Calu3 (cell line): Measurements from ENCODE around the gene SH3PXD2B. TPM values are rescaled to one million over a fixed set of nuclear protein-coding genes. Genes with fewer than 3 reads are reported as not detected.
"Not testable (repeated sequence)": the region's sequence is repeated elsewhere in the genome, so short reads cannot be mapped to it uniquely, and the experiment has no call there.

Experiments
- BruUV-seq: library from RNA; stranded (reverse); fragments of 400-500 nt; replicated peaks from 2 replicates; lab custom pipeline; 2021; lab: Mats Ljungman, UMichigan
- CTCF ChIA-PET: fragments of 300-600 bp; sonication (Branson Sonifier 250); formaldehyde crosslinking; loops from one replicate; lab custom pipeline; 2022; ENCODE audit warnings: antibody characterized with exemption; lab: Charles Lee
- DNase-seq: peaks from one replicate; pipeline ENCODE4 v3.0.0; 2022
- H3K27ac Mint-ChIP-seq: one replicate; pipeline ENCODE4 v1.8.0; 2022; ENCODE audit warnings: mixed read lengths; ENCODE audit not compliant: unreplicated experiment
- H3K27me3 Mint-ChIP-seq: one replicate; pipeline ENCODE4 v1.8.0; 2022; ENCODE audit warnings: mixed read lengths; ENCODE audit not compliant: unreplicated experiment
- H3K36me3 Mint-ChIP-seq: one replicate; pipeline ENCODE4 v1.8.0; 2022; ENCODE audit warnings: mild to moderate bottlenecking, moderate library complexity, mixed read lengths; ENCODE audit not compliant: insufficient read depth, unreplicated experiment
- H3K4me1 Mint-ChIP-seq: one replicate; pipeline ENCODE4 v1.8.0; 2022; ENCODE audit warnings: mild to moderate bottlenecking, low read depth, mixed read lengths; ENCODE audit not compliant: unreplicated experiment
- H3K4me3 Mint-ChIP-seq: one replicate; pipeline ENCODE4 v1.8.0; 2022; ENCODE audit warnings: mild to moderate bottlenecking, low read depth, moderate library complexity, mixed read lengths; ENCODE audit not compliant: unreplicated experiment
- H3K9me3 Mint-ChIP-seq: one replicate; pipeline ENCODE4 v1.8.0; 2022; ENCODE audit warnings: low read depth, mixed read lengths; ENCODE audit not compliant: unreplicated experiment
- intact Hi-C: fragments of 100-400 bp; cut with micrococcal nuclease; formaldehyde crosslinking; loops from one replicate; pipeline ENCODE4 v1.10.0; 2022; ENCODE audit not compliant: unreplicated experiment
- total RNA-seq: library from RNA; stranded (reverse); gene quantifications from 2 replicates; pipeline ENCODE4 v1.2.3, GENCODE V29; 2022
- TF ChIP-seq, protein P1 (sequence below): fragments of 200-600 bp; IDR thresholded peaks from one replicate; pipeline ENCODE4 v1.8.0; 2022; ENCODE audit warnings: antibody characterized with exemption; ENCODE audit not compliant: unreplicated experiment

The SH3PXD2B gene
- total RNA-seq, 1 experiment from 2014 or later, result 25.6 TPM

DNA sequence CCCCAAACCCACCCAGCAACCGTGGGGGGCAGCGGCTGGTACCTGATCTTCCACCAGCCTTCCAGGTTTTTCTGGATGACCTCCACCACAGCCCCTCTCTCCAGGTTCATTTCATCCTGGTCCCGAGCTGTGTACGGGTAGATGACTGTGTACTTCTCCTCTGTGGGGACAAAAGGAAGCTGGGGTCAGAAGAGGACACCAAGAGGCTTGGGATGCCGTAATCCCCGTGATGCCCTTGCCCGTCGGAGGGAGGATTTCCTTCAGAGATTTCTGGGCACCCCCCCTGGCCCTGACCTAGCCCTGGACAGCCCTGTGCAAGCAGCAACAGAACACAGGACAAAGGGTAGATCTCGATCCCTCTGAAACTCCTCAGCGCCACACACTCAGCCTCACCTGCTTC, 100.5 kb downstream of the SH3PXD2B start:
- peaks cover 49% of the 10 kb centered on the region for H3K4me1 Mint-ChIP-seq
- H3K4me3 Mint-ChIP-seq, result no peak overlapping the region
- BruUV-seq, result no TSS peak
- CTCF ChIA-PET, result no interaction called here
- intact Hi-C loops, result no loop called here
- peaks cover 40% of the 10 kb centered on the region for H3K36me3 Mint-ChIP-seq
- H3K27me3 Mint-ChIP-seq, result no peaks in the 10 kb centered on the region
- TF ChIP-seq, protein P1, sequence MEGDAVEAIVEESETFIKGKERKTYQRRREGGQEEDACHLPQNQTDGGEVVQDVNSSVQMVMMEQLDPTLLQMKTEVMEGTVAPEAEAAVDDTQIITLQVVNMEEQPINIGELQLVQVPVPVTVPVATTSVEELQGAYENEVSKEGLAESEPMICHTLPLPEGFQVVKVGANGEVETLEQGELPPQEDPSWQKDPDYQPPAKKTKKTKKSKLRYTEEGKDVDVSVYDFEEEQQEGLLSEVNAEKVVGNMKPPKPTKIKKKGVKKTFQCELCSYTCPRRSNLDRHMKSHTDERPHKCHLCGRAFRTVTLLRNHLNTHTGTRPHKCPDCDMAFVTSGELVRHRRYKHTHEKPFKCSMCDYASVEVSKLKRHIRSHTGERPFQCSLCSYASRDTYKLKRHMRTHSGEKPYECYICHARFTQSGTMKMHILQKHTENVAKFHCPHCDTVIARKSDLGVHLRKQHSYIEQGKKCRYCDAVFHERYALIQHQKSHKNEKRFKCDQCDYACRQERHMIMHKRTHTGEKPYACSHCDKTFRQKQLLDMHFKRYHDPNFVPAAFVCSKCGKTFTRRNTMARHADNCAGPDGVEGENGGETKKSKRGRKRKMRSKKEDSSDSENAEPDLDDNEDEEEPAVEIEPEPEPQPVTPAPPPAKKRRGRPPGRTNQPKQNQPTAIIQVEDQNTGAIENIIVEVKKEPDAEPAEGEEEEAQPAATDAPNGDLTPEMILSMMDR, result no peak
- H3K9me3 Mint-ChIP-seq, result no peaks in the 10 kb centered on the region
- no peak overlapping the region for H3K27ac Mint-ChIP-seq
- DNase-seq, result no peak

DNA sequence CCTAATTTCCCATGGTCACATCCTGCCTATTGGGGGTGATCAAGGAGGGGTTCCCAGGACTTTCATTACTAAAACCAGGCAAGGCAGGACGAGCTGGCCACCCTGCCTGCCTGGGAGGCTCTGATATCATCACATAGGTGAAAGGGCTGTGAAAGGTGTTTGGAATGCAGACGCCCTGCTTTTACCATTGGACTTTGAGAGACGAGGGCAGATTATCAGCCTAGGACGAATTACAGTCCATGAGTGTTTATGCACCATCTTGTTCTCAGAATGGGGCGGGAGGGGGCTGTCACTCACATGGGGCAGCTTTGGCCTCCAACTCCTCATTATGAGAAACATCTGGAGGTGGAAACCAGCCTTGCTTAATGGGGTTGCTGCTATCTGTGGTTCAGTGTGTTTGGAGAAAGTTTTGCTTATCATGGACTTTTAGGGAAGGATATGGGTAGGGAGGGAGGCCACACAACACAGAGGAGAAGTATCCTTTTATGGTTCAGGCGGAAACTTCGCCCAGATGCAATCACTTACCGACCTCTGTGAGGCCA, 101.0 kb downstream of the SH3PXD2B start:
- Mint-ChIP-seq H3K27me3 (no peaks in the 10 kb centered on the region), H3K27ac (no peak overlapping the region), H3K36me3 (peaks cover 44% of the 10 kb centered on the region), H3K9me3 (no peaks in the 10 kb centered on the region), H3K4me1 (peaks cover 48% of the 10 kb centered on the region), H3K4me3 (no peak overlapping the region)
- intact Hi-C loops, result no loop called here
- TF ChIP-seq, protein P1, result no peak
- no peak for DNase-seq
- CTCF ChIA-PET, result no interaction called here
- no TSS peak for BruUV-seq

DNA sequence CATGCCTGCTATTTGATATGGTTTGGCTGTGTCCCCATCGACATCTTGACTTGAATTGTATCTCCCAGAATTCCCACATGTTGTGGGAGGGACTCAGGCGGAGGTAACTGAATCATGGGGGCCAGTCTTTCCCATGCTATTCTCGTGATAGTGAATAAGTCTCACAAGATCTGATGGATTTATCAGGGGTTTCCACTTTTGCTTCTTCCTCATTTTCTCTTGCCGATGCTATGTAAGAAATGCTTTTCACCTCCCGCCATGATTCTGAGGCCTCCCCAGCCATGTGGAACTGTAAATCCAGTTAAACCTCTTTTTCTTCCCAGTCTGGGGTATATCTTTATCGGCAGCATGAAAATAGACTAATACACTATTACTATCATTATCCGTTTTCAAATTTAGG, 101.8 kb downstream of the SH3PXD2B start:
- intact Hi-C loops, H3K27ac Mint-ChIP-seq, H3K27me3 Mint-ChIP-seq, CTCF ChIA-PET, BruUV-seq, H3K9me3 Mint-ChIP-seq, DNase-seq, H3K4me3 Mint-ChIP-seq: not testable (repeated sequence)
- peaks cover 40% of the 10 kb centered on the region for H3K4me1 Mint-ChIP-seq
- H3K36me3 Mint-ChIP-seq, result peaks cover 37% of the 10 kb centered on the region

DNA sequence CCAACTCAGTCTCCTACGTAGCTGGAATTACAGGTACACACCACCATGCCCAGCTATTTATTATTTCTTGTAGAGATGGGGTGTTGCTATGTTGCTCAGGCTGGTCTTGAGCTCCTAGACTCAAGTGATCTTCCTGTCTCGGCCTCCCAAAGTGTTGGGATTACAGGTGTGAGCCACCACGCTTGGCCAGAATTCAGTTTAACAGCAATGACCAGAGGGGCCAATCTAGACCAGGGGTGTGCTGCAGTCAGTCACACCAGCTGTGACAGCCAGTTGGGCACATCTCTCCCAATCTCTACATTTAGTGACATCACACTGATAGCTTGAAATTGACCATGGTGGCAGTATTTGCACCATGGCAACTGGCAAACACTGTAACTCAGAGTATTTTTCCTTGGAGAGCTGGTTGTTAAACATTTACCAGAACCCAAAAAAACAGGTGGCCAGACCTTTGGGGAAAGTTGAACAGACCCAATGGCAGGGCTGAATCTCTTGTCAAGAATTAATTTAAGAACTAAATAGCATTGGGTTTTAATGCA, 103.0 kb downstream of the SH3PXD2B start:
- no peaks in the 10 kb centered on the region for H3K27me3 Mint-ChIP-seq
- TF ChIP-seq, protein P1, result no peak
- no peak overlapping the region for H3K4me3 Mint-ChIP-seq
- no peaks in the 10 kb centered on the region for H3K9me3 Mint-ChIP-seq
- peaks cover 31% of the 10 kb centered on the region for H3K4me1 Mint-ChIP-seq
- CTCF ChIA-PET, result interaction anchor here (0.7 kb wide), 1 partner anchor 24 kb away, joined by 4 read pairs; no protein-coding TSS in a partner anchor
- intact Hi-C loops, result no loop called here
- DNase-seq, result no peak
- H3K27ac Mint-ChIP-seq, result no peak overlapping the region
- H3K36me3 Mint-ChIP-seq, result peaks cover 43% of the 10 kb centered on the region
- no TSS peak for BruUV-seq
